ENCODE data around the gene SLC35G3.
"Not testable (repeated sequence)": the region's sequence is repeated elsewhere in the genome, so short reads cannot be mapped to it uniquely, and the experiment has no call there.

The SLC35G3 gene

GRCh38 chr17:35191001-35191695, 3.0 kb downstream of the SLC35G3 start:
- Histone ChIP-seq H3K27me3 (ENCODE audit: insufficient read depth, low read length) (no peaks in the 10 kb centered on the region), H3K36me3 (ENCODE audit: insufficient read depth, low read length) (no peaks in the 10 kb centered on the region), H3K4me1 (ENCODE audit: insufficient read depth, low read length) (peaks cover 22% of the 10 kb centered on the region), H2AFZ (ENCODE audit: low read depth, low read length) (no peak overlapping the region), H3K4me3 (ENCODE audit: low read length) (no peak overlapping the region), H3K9me3 (ENCODE audit: low read length) (no peaks in the 10 kb centered on the region)

GRCh38 chr17:35189291-35189690, 4.9 kb downstream of the SLC35G3 start:
- Histone ChIP-seq H3K27me3 (ENCODE audit: insufficient read depth, low read length) (no peaks in the 10 kb centered on the region), H2AFZ (ENCODE audit: low read depth, low read length) (no peak overlapping the region), H3K4me3 (ENCODE audit: low read length) (no peak overlapping the region), H3K36me3 (ENCODE audit: insufficient read depth, low read length) (no peaks in the 10 kb centered on the region), H3K9me3 (ENCODE audit: low read length) (no peaks in the 10 kb centered on the region), H3K4me1 (ENCODE audit: insufficient read depth, low read length) (peaks cover 29% of the 10 kb centered on the region)

- H3K4me3 ChIP-seq (ENCODE audit: low read length): no peak overlapping the region
- no peaks in the 10 kb centered on the region for H3K9me3 ChIP-seq (ENCODE audit: low read length)
- H3K27me3 ChIP-seq (ENCODE audit: insufficient read depth, low read length): no peaks in the 10 kb centered on the region
- no peaks in the 10 kb centered on the region for H3K36me3 ChIP-seq (ENCODE audit: insufficient read depth, low read length)
- no peak overlapping the region for H2AFZ ChIP-seq (ENCODE audit: low read depth, low read length)
- peaks cover 29% of the 10 kb centered on the region for H3K4me1 ChIP-seq (ENCODE audit: insufficient read depth, low read length)
These were observed 6.1 kb downstream of the SLC35G3 start for GRCh38 chr17:35188111-35188510.

GRCh38 chr17:35187481-35187880, 6.7 kb downstream of the SLC35G3 start:
- H3K4me1 ChIP-seq (ENCODE audit: insufficient read depth, low read length): peaks cover 29% of the 10 kb centered on the region
- H3K4me3 ChIP-seq (ENCODE audit: low read length): no peak overlapping the region
- no peak overlapping the region for H2AFZ ChIP-seq (ENCODE audit: low read depth, low read length)
- no peaks in the 10 kb centered on the region for H3K27me3 ChIP-seq (ENCODE audit: insufficient read depth, low read length)
- H3K36me3 ChIP-seq (ENCODE audit: insufficient read depth, low read length): no peaks in the 10 kb centered on the region
- no peaks in the 10 kb centered on the region for H3K9me3 ChIP-seq (ENCODE audit: low read length)

- H3K9me3 ChIP-seq (ENCODE audit: low read length): no peaks in the 10 kb centered on the region
- H3K4me1 ChIP-seq (ENCODE audit: insufficient read depth, low read length): peaks cover 29% of the 10 kb centered on the region
- no peak overlapping the region for H2AFZ ChIP-seq (ENCODE audit: low read depth, low read length)
- no peaks in the 10 kb centered on the region for H3K27me3 ChIP-seq (ENCODE audit: insufficient read depth, low read length)
- H3K36me3 ChIP-seq (ENCODE audit: insufficient read depth, low read length): no peaks in the 10 kb centered on the region
- H3K4me3 ChIP-seq (ENCODE audit: low read length): no peak overlapping the region
These were observed 8.3 kb downstream of the SLC35G3 start for GRCh38 chr17:35185849-35186248.

- H3K4me3 ChIP-seq (ENCODE audit: low read length): no peak overlapping the region
- no peaks in the 10 kb centered on the region for H3K9me3 ChIP-seq (ENCODE audit: low read length)
- H3K36me3 ChIP-seq (ENCODE audit: insufficient read depth, low read length): no peaks in the 10 kb centered on the region
- H3K27me3 ChIP-seq (ENCODE audit: insufficient read depth, low read length): no peaks in the 10 kb centered on the region
- no peak overlapping the region for H2AFZ ChIP-seq (ENCODE audit: low read depth, low read length)
- peaks cover 29% of the 10 kb centered on the region for H3K4me1 ChIP-seq (ENCODE audit: insufficient read depth, low read length)
These were observed 9.9 kb downstream of the SLC35G3 start for GRCh38 chr17:35184274-35184673.

- H3K9me3 ChIP-seq (ENCODE audit: low read length): no peaks in the 10 kb centered on the region
- H3K4me1 ChIP-seq (ENCODE audit: insufficient read depth, low read length): peaks cover 26% of the 10 kb centered on the region
- no peak overlapping the region for H2AFZ ChIP-seq (ENCODE audit: low read depth, low read length)
- H3K4me3 ChIP-seq (ENCODE audit: low read length): no peak overlapping the region
- no peaks in the 10 kb centered on the region for H3K27me3 ChIP-seq (ENCODE audit: insufficient read depth, low read length)
- H3K36me3 ChIP-seq (ENCODE audit: insufficient read depth, low read length): no peaks in the 10 kb centered on the region
These were observed 10.9 kb downstream of the SLC35G3 start for GRCh38 chr17:35183332-35183731.

GRCh38 chr17:35179379-35179778, 14.8 kb downstream of the SLC35G3 start:
- not testable (repeated sequence) for H3K27me3 ChIP-seq (ENCODE audit: insufficient read depth, low read length); H3K36me3 ChIP-seq (ENCODE audit: insufficient read depth, low read length); H3K4me3 ChIP-seq (ENCODE audit: low read length); H2AFZ ChIP-seq (ENCODE audit: low read depth, low read length); H3K9me3 ChIP-seq (ENCODE audit: low read length); H3K4me1 ChIP-seq (ENCODE audit: insufficient read depth, low read length)

GRCh38 chr17:35176897-35177296, 17.3 kb downstream of the SLC35G3 start:
- H3K4me1 ChIP-seq (ENCODE audit: insufficient read depth, low read length): no peaks in the 10 kb centered on the region
- H3K9me3 ChIP-seq (ENCODE audit: low read length): no peaks in the 10 kb centered on the region
- no peaks in the 10 kb centered on the region for H3K27me3 ChIP-seq (ENCODE audit: insufficient read depth, low read length)
- no peak overlapping the region for H3K4me3 ChIP-seq (ENCODE audit: low read length)
- H2AFZ ChIP-seq (ENCODE audit: low read depth, low read length): no peak overlapping the region
- H3K36me3 ChIP-seq (ENCODE audit: insufficient read depth, low read length): no peaks in the 10 kb centered on the region

GRCh38 chr17:35175638-35176415, 18.4 kb downstream of the SLC35G3 start:
- Histone ChIP-seq H3K27me3 (ENCODE audit: insufficient read depth, low read length) (no peaks in the 10 kb centered on the region), H3K9me3 (ENCODE audit: low read length) (no peaks in the 10 kb centered on the region), H3K4me3 (ENCODE audit: low read length) (no peak overlapping the region), H2AFZ (ENCODE audit: low read depth, low read length) (no peak overlapping the region), H3K4me1 (ENCODE audit: insufficient read depth, low read length) (no peaks in the 10 kb centered on the region), H3K36me3 (ENCODE audit: insufficient read depth, low read length) (no peaks in the 10 kb centered on the region)

- Histone ChIP-seq H3K36me3 (ENCODE audit: insufficient read depth, low read length) (no peaks in the 10 kb centered on the region), H3K27me3 (ENCODE audit: insufficient read depth, low read length) (peaks cover 2% of the 10 kb centered on the region), H3K4me3 (ENCODE audit: low read length) (no peak overlapping the region), H2AFZ (ENCODE audit: low read depth, low read length) (no peak overlapping the region), H3K4me1 (ENCODE audit: insufficient read depth, low read length) (no peaks in the 10 kb centered on the region), H3K9me3 (ENCODE audit: low read length) (no peaks in the 10 kb centered on the region)
These were observed 19.3 kb downstream of the SLC35G3 start for GRCh38 chr17:35174835-35175334.

GRCh38 chr17:35172321-35172720, 21.9 kb downstream of the SLC35G3 start:
- H2AFZ ChIP-seq (ENCODE audit: low read depth, low read length); H3K4me3 ChIP-seq (ENCODE audit: low read length); H3K4me1 ChIP-seq (ENCODE audit: insufficient read depth, low read length); H3K36me3 ChIP-seq (ENCODE audit: insufficient read depth, low read length); H3K27me3 ChIP-seq (ENCODE audit: insufficient read depth, low read length); H3K9me3 ChIP-seq (ENCODE audit: low read length): not testable (repeated sequence)

- Histone ChIP-seq H3K4me1 (ENCODE audit: insufficient read depth, low read length) (no peaks in the 10 kb centered on the region), H3K9me3 (ENCODE audit: low read length) (no peaks in the 10 kb centered on the region), H3K4me3 (ENCODE audit: low read length) (no peak overlapping the region), H3K27me3 (ENCODE audit: insufficient read depth, low read length) (peaks cover 9% of the 10 kb centered on the region), H3K36me3 (ENCODE audit: insufficient read depth, low read length) (no peaks in the 10 kb centered on the region), H2AFZ (ENCODE audit: low read depth, low read length) (no peak overlapping the region)
These were observed 22.4 kb downstream of the SLC35G3 start for GRCh38 chr17:35171834-35172233.

Measured in neuron (in vitro differentiated cells).